ENCODE results near the gene SMIM33. TPM values are rescaled to one million over a fixed set of nuclear protein-coding genes. Genes with fewer than 3 reads are reported as not detected.
A peak's percentile ranks its signal among the peaks of the same experiment; 100 is the strongest.

SMIM33 gene
- total RNA-seq, 1 experiment from 2014 or later = not detected

GRCh38 chr5:139426203-139426885 is 44.5 kb upstream of the SMIM33 start:
- no peaks in the 10 kb centered on the region for H3K4me1 Mint-ChIP-seq (ENCODE audit: insufficient read depth, unreplicated experiment)
- TF ChIP-seq CTCF (IDR thresholded peaks at IDR 0.05; ENCODE audit: unreplicated experiment) = no peak
- intact Hi-C loops (cut with micrococcal nuclease) = no loop called here
- ChIA-PET POLR2A (interaction anchor here (0.6 kb wide), 1 partner anchor 339 kb away, joined by 3 read pairs; no protein-coding TSS in a partner anchor), CTCF (interaction anchor here (11.6 kb wide), 1 partner anchor 87 kb away, joined by 434 read pairs; no protein-coding TSS in a partner anchor)
- peaks cover 55% of the 10 kb centered on the region for H3K36me3 Mint-ChIP-seq (ENCODE audit: insufficient read depth, unreplicated experiment)
- BruUV-seq (replicated peaks) = no TSS peak
- no peaks in the 10 kb centered on the region for H3K9me3 Mint-ChIP-seq (ENCODE audit: unreplicated experiment)
- H3K27me3 Mint-ChIP-seq (ENCODE audit: insufficient read depth, unreplicated experiment) = no peaks in the 10 kb centered on the region
- H3K27ac Mint-ChIP-seq (ENCODE audit: low read depth, unreplicated experiment) = no peak overlapping the region
- H3K4me3 Mint-ChIP-seq (ENCODE audit: unreplicated experiment) = no peak overlapping the region
- DNase-seq (ENCODE audit: unreplicated experiment) = no peak

GRCh38 chr5:139430015-139430414 is 40.8 kb upstream of the SMIM33 start:
- CTCF ChIA-PET = interaction anchor here (0.6 to 2.7 kb wide), 5 partner anchors 7 to 84 kb away, joined by 3 to 10 read pairs (median 8); partner anchors contain the start of gene STING1
- Mint-ChIP-seq H3K4me1 (ENCODE audit: insufficient read depth, unreplicated experiment) (no peaks in the 10 kb centered on the region), H3K36me3 (ENCODE audit: insufficient read depth, unreplicated experiment) (peaks cover 39% of the 10 kb centered on the region), H3K27me3 (ENCODE audit: insufficient read depth, unreplicated experiment) (no peaks in the 10 kb centered on the region), H3K27ac (ENCODE audit: low read depth, unreplicated experiment) (no peak overlapping the region), H3K9me3 (ENCODE audit: unreplicated experiment) (no peaks in the 10 kb centered on the region), H3K4me3 (ENCODE audit: unreplicated experiment) (no peak overlapping the region)
- TF ChIP-seq CTCF (IDR thresholded peaks at IDR 0.05; ENCODE audit: unreplicated experiment) = no peak
- intact Hi-C loops (cut with micrococcal nuclease) = no loop called here
- BruUV-seq (replicated peaks) = no TSS peak
- DNase-seq (ENCODE audit: unreplicated experiment) = no peak
- POLR2A ChIA-PET = interaction anchor here (0.6 to 1.6 kb wide), 4 partner anchors 9 to 178 kb away, joined by 3 to 5 read pairs (median 4); partner anchors contain the start of gene DNAJC18

- no peak overlapping the region for H3K27ac Mint-ChIP-seq (ENCODE audit: low read depth, unreplicated experiment)
- H3K9me3 Mint-ChIP-seq (ENCODE audit: unreplicated experiment) = no peaks in the 10 kb centered on the region
- BruUV-seq (replicated peaks) = no TSS peak
- intact Hi-C loops (cut with micrococcal nuclease) = no loop called here
- no peak for TF ChIP-seq CTCF (IDR thresholded peaks at IDR 0.05; ENCODE audit: unreplicated experiment)
- no peak for DNase-seq (ENCODE audit: unreplicated experiment)
- ChIA-PET POLR2A (no interaction called here), CTCF (interaction anchor here (1.7 to 8.3 kb wide), 2 partner anchors 9 to 82 kb away, joined by 8 to 55 read pairs; no protein-coding TSS in a partner anchor)
- peaks cover 27% of the 10 kb centered on the region for H3K36me3 Mint-ChIP-seq (ENCODE audit: insufficient read depth, unreplicated experiment)
- H3K4me1 Mint-ChIP-seq (ENCODE audit: insufficient read depth, unreplicated experiment) = no peaks in the 10 kb centered on the region
- no peak overlapping the region for H3K4me3 Mint-ChIP-seq (ENCODE audit: unreplicated experiment)
- no peaks in the 10 kb centered on the region for H3K27me3 Mint-ChIP-seq (ENCODE audit: insufficient read depth, unreplicated experiment)
Measured at GRCh38 chr5:139431706-139432105, 39.1 kb upstream of the SMIM33 start.

GRCh38 chr5:139435676-139436075 is 35.1 kb upstream of the SMIM33 start:
- BruUV-seq (replicated peaks) = no TSS peak
- Mint-ChIP-seq H3K4me1 (ENCODE audit: insufficient read depth, unreplicated experiment) (peaks cover 11% of the 10 kb centered on the region), H3K36me3 (ENCODE audit: insufficient read depth, unreplicated experiment) (peaks cover 10% of the 10 kb centered on the region), H3K27me3 (ENCODE audit: insufficient read depth, unreplicated experiment) (no peaks in the 10 kb centered on the region), H3K4me3 (ENCODE audit: unreplicated experiment) (no peak overlapping the region), H3K27ac (ENCODE audit: low read depth, unreplicated experiment) (peak overlapping the region; percentile 46), H3K9me3 (ENCODE audit: unreplicated experiment) (no peaks in the 10 kb centered on the region)
- TF ChIP-seq CTCF (IDR thresholded peaks at IDR 0.05; ENCODE audit: unreplicated experiment) = no peak
- ChIA-PET CTCF (interaction anchor here (0.6 to 8.3 kb wide), 6 partner anchors 11 to 81 kb away, joined by 3 to 55 read pairs (median 9); no protein-coding TSS in a partner anchor), POLR2A (no interaction called here)
- intact Hi-C loops (cut with micrococcal nuclease) = no loop called here
- no peak for DNase-seq (ENCODE audit: unreplicated experiment)

Data from MCF 10A (cell line).